Liver (tissue), 9 donors: ENCODE data around the gene TIRAP. TPM values are rescaled to one million over a fixed set of nuclear protein-coding genes. Genes with fewer than 3 reads are reported as not detected.

Experiments
- DNase-seq: peaks from one replicate; pipeline ENCODE4 v3.0.0-alpha.2; 2017; ENCODE audit warnings: low spot score
- H3K27ac ChIP-seq, 2 donors: one replicate each; pipeline ENCODE4 v1.7.0; 2013; ENCODE audit warnings: inconsistent platforms in 2 of 2, low read length in 2 of 2, control low read depth in 1 of 2, low read depth in 1 of 2, mild to moderate bottlenecking in 1 of 2
- H3K27me3 ChIP-seq, 4 donors: one replicate each; pipeline versions ENCODE4 v1.6.1 to v1.7.0; 2013; ENCODE audit warnings: low read length in 3 of 4, inconsistent platforms in 1 of 4, mild to moderate bottlenecking in 1 of 4, moderate library complexity in 1 of 4; ENCODE audit not compliant: control insufficient read depth in 4 of 4, insufficient read depth in 4 of 4
- H3K36me3 ChIP-seq, 4 donors: one replicate each; pipeline versions ENCODE4 v1.6.1 to v1.7.0; 2013; ENCODE audit warnings: low read length in 3 of 4, mild to moderate bottlenecking in 3 of 4, low read depth in 1 of 4, moderate library complexity in 1 of 4; ENCODE audit not compliant: control insufficient read depth in 4 of 4, insufficient read depth in 3 of 4
- H3K4me1 ChIP-seq, 4 donors: one replicate each; pipeline versions ENCODE4 v1.6.1 to v1.7.0; 2013; ENCODE audit warnings: low read length in 3 of 4, mild to moderate bottlenecking in 3 of 4, moderate library complexity in 1 of 4; ENCODE audit not compliant: control insufficient read depth in 4 of 4, insufficient read depth in 4 of 4
- H3K4me3 ChIP-seq, 3 donors: one replicate each; pipeline versions ENCODE4 v1.6.1 to v1.7.0; 2013; ENCODE audit warnings: low read length in 3 of 3, control low read depth in 1 of 3, low read depth in 1 of 3, mild to moderate bottlenecking in 1 of 3
- H3K9ac ChIP-seq, 2 donors: one replicate each; pipeline ENCODE4 v1.7.0; 2013; ENCODE audit warnings: low read length in 2 of 2, mild to moderate bottlenecking in 2 of 2, moderate library complexity in 2 of 2, control low read depth in 1 of 2, low read depth in 1 of 2
- H3K9me3 ChIP-seq, 4 donors: one replicate each; pipeline versions ENCODE4 v1.6.1 to v1.7.0; 2013; ENCODE audit warnings: low read length in 3 of 4; ENCODE audit not compliant: control insufficient read depth in 4 of 4
- EGR1 ChIP-seq, 2 donors: IDR thresholded peaks; 2 replicates each; pipeline ENCODE4 v1.6.1; 2016 to 2018; ENCODE audit warnings: antibody characterized with exemption in 2 of 2, low read depth in 2 of 2
- FOXA1 ChIP-seq: IDR thresholded peaks from 2 replicates; pipeline ENCODE4 v1.6.1; 2016; ENCODE audit warnings: antibody characterized with exemption
- FOXA2 ChIP-seq: IDR thresholded peaks from 2 replicates; pipeline ENCODE4 v1.6.1; 2016; ENCODE audit warnings: antibody characterized with exemption
- GABPA ChIP-seq, 2 donors: IDR thresholded peaks in 1 of 2; conservative IDR thresholded peaks in 1 of 2; 2 replicates each; pipeline ENCODE4 v1.6.1; 2016; ENCODE audit warnings: antibody characterized with exemption in 2 of 2, mild to moderate bottlenecking in 1 of 2, moderate library complexity in 1 of 2
- HNF4A ChIP-seq, 2 donors: conservative IDR thresholded peaks; 2 replicates each; pipeline ENCODE4 v1.6.1; 2016; ENCODE audit warnings: antibody characterized with exemption in 2 of 2, mild to moderate bottlenecking in 2 of 2
- HNF4G ChIP-seq: IDR thresholded peaks from 2 replicates; pipeline ENCODE4 v1.6.1; 2016; ENCODE audit warnings: antibody characterized with exemption
- JUND ChIP-seq, 2 donors: IDR thresholded peaks; 2 replicates each; pipeline ENCODE4 v1.6.1; 2016; ENCODE audit warnings: antibody characterized with exemption in 2 of 2
- NR2F2 ChIP-seq: IDR thresholded peaks from 2 replicates; pipeline ENCODE4 v1.6.1; 2016; ENCODE audit warnings: antibody characterized with exemption
- RAD21 ChIP-seq, 2 donors: IDR thresholded peaks; 2 replicates each; pipeline ENCODE4 v1.6.1; 2016; ENCODE audit warnings: antibody characterized with exemption in 2 of 2, mild to moderate bottlenecking in 2 of 2
- REST ChIP-seq: IDR thresholded peaks from 2 replicates; pipeline ENCODE4 v1.6.1; 2016; ENCODE audit warnings: antibody characterized with exemption, mild to moderate bottlenecking
- RXRA ChIP-seq, 2 donors: IDR thresholded peaks; 2 replicates each; pipeline ENCODE4 v1.6.1; 2017 to 2018; ENCODE audit warnings: antibody characterized with exemption in 2 of 2, mild to moderate bottlenecking in 1 of 2
- SP1 ChIP-seq: IDR thresholded peaks from 2 replicates; pipeline ENCODE4 v1.6.1; 2018; ENCODE audit warnings: antibody characterized with exemption, mild to moderate bottlenecking
- TAF1 ChIP-seq: conservative IDR thresholded peaks from 2 replicates; pipeline ENCODE4 v1.6.1; 2016; ENCODE audit warnings: antibody characterized with exemption, mild to moderate bottlenecking
- YY1 ChIP-seq: IDR thresholded peaks from 2 replicates; pipeline ENCODE4 v1.6.1; 2016; ENCODE audit warnings: antibody characterized with exemption, mild to moderate bottlenecking
- WGBS: extraction: QIAGEN DNeasy Blood & Tissue Kit; methylation state at CpG from one replicate; pipeline ENCODE4 v1.1.7; 2013; 5-methylcytosine and 5-hydroxymethylcytosine counted together
- polyA plus RNA-seq, 2 donors: library from polyadenylated mRNA; stranded (reverse) in 1 of 2; unstranded in 1 of 2; fragments of 200-250 nt in 1 of 2; fragments of >200 nt in 1 of 2; fragmentation: Nextera tagmentation in 1 of 2; extraction: Ambion mirVana in 1 of 2; gene quantifications; one replicate each; pipeline versions ENCODE4 v1.2.1 to v1.2.3, GENCODE V29; 2013 to 2015
- total RNA-seq, 2 donors: library from RNA; depleted of rRNA; stranded (reverse); fragments of >200 nt; gene quantifications; one replicate each; pipeline ENCODE4 v1.2.3, GENCODE V29; 2014
- TF ChIP-seq, protein P1 (sequence below): fragments of 150-350 bp; IDR thresholded peaks from 2 replicates; pipeline ENCODE4 v1.5.1; 2017; ENCODE audit warnings: improper control_type of control experiment, low read depth, low read length; ENCODE audit not compliant: missing input control
- TF ChIP-seq, protein P2 (sequence below): IDR thresholded peaks from 2 replicates; pipeline ENCODE4 v1.6.1; 2016; ENCODE audit warnings: antibody characterized with exemption
- TF ChIP-seq, protein P3 (sequence below): IDR thresholded peaks from 2 replicates; pipeline ENCODE4 v1.6.1; 2016; ENCODE audit warnings: antibody characterized with exemption
- TF ChIP-seq, protein P4 (sequence below): IDR thresholded peaks from 2 replicates; pipeline ENCODE4 v1.6.1; 2016; ENCODE audit warnings: antibody characterized with exemption
- donor health status: healthy.
- donor health status: healthy.
- donor health status: healthy.
- donor health status: healthy.
- donor health status: healthy.

The TIRAP gene
- total and polyA plus RNA-seq, 4 donors, result 3.9 to 9.5 (median 6.4) TPM

DNA sequence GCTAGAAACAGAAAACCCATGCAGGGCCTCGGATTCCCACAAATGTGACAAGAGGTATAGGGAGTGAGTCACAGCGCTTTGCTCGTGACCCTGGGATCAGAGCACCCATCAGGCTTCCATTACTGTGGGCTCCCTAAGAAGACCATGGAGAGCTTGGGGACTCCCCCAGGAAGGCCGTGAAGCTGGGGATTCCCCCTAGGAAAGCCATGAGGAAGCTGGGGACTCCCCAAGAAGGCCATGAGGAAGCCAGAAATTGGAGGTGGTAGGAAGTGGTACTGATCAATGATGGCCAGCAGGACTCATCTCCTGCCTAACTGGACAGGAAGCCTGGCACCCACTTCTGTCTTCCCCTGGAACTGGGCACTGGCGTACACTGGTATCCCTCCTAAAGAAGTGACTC lies 10.8 kb downstream of the TIRAP start:
- no peak overlapping the region for H3K4me3 ChIP-seq
- no peak overlapping the region for H3K27ac ChIP-seq
- TF ChIP-seq, protein P1, sequence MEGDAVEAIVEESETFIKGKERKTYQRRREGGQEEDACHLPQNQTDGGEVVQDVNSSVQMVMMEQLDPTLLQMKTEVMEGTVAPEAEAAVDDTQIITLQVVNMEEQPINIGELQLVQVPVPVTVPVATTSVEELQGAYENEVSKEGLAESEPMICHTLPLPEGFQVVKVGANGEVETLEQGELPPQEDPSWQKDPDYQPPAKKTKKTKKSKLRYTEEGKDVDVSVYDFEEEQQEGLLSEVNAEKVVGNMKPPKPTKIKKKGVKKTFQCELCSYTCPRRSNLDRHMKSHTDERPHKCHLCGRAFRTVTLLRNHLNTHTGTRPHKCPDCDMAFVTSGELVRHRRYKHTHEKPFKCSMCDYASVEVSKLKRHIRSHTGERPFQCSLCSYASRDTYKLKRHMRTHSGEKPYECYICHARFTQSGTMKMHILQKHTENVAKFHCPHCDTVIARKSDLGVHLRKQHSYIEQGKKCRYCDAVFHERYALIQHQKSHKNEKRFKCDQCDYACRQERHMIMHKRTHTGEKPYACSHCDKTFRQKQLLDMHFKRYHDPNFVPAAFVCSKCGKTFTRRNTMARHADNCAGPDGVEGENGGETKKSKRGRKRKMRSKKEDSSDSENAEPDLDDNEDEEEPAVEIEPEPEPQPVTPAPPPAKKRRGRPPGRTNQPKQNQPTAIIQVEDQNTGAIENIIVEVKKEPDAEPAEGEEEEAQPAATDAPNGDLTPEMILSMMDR, result no peak
- TF ChIP-seq GABPA (IDR thresholded peaks at IDR 0.05 in 1 of 2, conservative IDR thresholded peaks at IDR 0.05 in 1 of 2), result no peak
- no peak for TF ChIP-seq SP1
- TF ChIP-seq NR2F2, result no peak
- no peak for TF ChIP-seq RAD21 (IDR thresholded peaks at IDR 0.05)
- no peak for TF ChIP-seq REST
- TF ChIP-seq YY1, result no peak
- TF ChIP-seq JUND (IDR thresholded peaks at IDR 0.05), result no peak
- TF ChIP-seq RXRA (IDR thresholded peaks at IDR 0.05), result no peak
- TF ChIP-seq, protein P2, sequence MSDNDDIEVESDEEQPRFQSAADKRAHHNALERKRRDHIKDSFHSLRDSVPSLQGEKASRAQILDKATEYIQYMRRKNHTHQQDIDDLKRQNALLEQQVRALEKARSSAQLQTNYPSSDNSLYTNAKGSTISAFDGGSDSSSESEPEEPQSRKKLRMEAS, result no peak
- TF ChIP-seq, protein P3, sequence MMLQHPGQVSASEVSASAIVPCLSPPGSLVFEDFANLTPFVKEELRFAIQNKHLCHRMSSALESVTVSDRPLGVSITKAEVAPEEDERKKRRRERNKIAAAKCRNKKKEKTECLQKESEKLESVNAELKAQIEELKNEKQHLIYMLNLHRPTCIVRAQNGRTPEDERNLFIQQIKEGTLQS, result no peak
- no peak for TF ChIP-seq HNF4G
- TF ChIP-seq EGR1 (IDR thresholded peaks at IDR 0.05; ENCODE audit: low read depth in 2 of 2), result no peak
- TF ChIP-seq TAF1, result no peak
- TF ChIP-seq HNF4A (conservative IDR thresholded peaks at IDR 0.05), result no peak
- TF ChIP-seq FOXA2, result no peak
- no peak for TF ChIP-seq FOXA1
- TF ChIP-seq, protein P4, sequence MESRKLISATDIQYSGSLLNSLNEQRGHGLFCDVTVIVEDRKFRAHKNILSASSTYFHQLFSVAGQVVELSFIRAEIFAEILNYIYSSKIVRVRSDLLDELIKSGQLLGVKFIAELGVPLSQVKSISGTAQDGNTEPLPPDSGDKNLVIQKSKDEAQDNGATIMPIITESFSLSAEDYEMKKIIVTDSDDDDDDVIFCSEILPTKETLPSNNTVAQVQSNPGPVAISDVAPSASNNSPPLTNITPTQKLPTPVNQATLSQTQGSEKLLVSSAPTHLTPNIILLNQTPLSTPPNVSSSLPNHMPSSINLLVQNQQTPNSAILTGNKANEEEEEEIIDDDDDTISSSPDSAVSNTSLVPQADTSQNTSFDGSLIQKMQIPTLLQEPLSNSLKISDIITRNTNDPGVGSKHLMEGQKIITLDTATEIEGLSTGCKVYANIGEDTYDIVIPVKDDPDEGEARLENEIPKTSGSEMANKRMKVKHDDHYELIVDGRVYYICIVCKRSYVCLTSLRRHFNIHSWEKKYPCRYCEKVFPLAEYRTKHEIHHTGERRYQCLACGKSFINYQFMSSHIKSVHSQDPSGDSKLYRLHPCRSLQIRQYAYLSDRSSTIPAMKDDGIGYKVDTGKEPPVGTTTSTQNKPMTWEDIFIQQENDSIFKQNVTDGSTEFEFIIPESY, result no peak
- H3K27me3 ChIP-seq, result no peaks in the 10 kb centered on the region
- H3K4me1 ChIP-seq, result no peaks in the 10 kb centered on the region
- DNase-seq, result no peak
- peaks cover 7 to 43% (median 30%) of the 10 kb centered on the region in 4 donors for H3K36me3 ChIP-seq
- H3K9me3 ChIP-seq, result no peaks in the 10 kb centered on the region
- 89% methylated on average over 5 of the region's 5 CpGs for WGBS
- H3K9ac ChIP-seq, result no peak overlapping the region
